WTC11 (cell line): ENCODE results near the gene DNA2.

ENCODE experiments used
- CTCF ChIP-seq: fragments of 200-600 bp; IDR thresholded peaks from 2 replicates; pipeline ENCODE4 v1.8.0; 2022; ENCODE audit warnings: antibody characterized with exemption
- NFYB ChIP-seq: sonication (generic); formaldehyde crosslinking; conservative IDR thresholded peaks from 2 replicates; pipeline ENCODE4 v1.8.0; 2022; ENCODE audit warnings: low read depth, missing genetic modification reagents
- ZBTB43 ChIP-seq: sonication (generic); formaldehyde crosslinking; IDR thresholded peaks from 2 replicates; pipeline ENCODE4 v1.8.1; 2023; ENCODE audit warnings: mild to moderate bottlenecking, missing genetic modification reagents

GRCh38 chr10:68428396-68429104 is 43.2 kb downstream of the DNA2 start:
- no peak for TF ChIP-seq CTCF
- no peak for TF ChIP-seq NFYB (CRISPR knock-in tag)
- no peak for TF ChIP-seq ZBTB43
